ENCODE measurements around the gene DPP6.
"Not testable (repeated sequence)": the region's sequence is repeated elsewhere in the genome, so short reads cannot be mapped to it uniquely, and the experiment has no call there.

- not testable (repeated sequence) for TF ChIP-seq JUNB (CRISPR knock-in tag; conservative IDR thresholded peaks at IDR 0.05); ZNF589 (CRISPR knock-in tag; IDR thresholded peaks at IDR 0.05; ENCODE audit: low read depth); DNMT1 (IDR thresholded peaks at IDR 0.05); ARID3B (CRISPR knock-in tag; IDR thresholded peaks at IDR 0.05; ENCODE audit: borderline replicate concordance); CTCF (IDR thresholded peaks at IDR 0.05 in 2 of 3, conservative IDR thresholded peaks at IDR 0.05 in 1 of 3; ENCODE audit: insufficient read depth in 2 of 3, low read depth in 1 of 3, low read length in 3 of 3); POLR2AphosphoS5 (IDR thresholded peaks at IDR 0.05; ENCODE audit: control insufficient read depth, insufficient read depth, low read depth, low read length); STAT5A (IDR thresholded peaks at IDR 0.05; ENCODE audit: borderline replicate concordance, low read length); ATF6 (CRISPR knock-in tag; IDR thresholded peaks at IDR 0.05); SMARCE1 (IDR thresholded peaks at IDR 0.05); RAD21 (CRISPR knock-in tag; conservative IDR thresholded peaks at IDR 0.05 in 1 of 2, IDR thresholded peaks at IDR 0.05 in 1 of 2); STAG1 (CRISPR knock-in tag; IDR thresholded peaks at IDR 0.05; ENCODE audit: borderline replicate concordance); FOXP4 (CRISPR knock-in tag; IDR thresholded peaks at IDR 0.05; ENCODE audit: borderline replicate concordance); DPF2 (IDR thresholded peaks at IDR 0.05)
Measured at GRCh38 chr7:154072395-154073181, 20.4 kb downstream of the DPP6 start.
